WI38 (cell line): Measurements from ENCODE around the gene TSPAN32.
"Not testable (repeated sequence)": the region's sequence is repeated elsewhere in the genome, so short reads cannot be mapped to it uniquely, and the experiment has no call there.

Source experiments
- H3K4me3 ChIP-seq: 2 replicates; pipeline ENCODE4 v1.5.1; 2011; ENCODE audit warnings: low read depth, mild to moderate bottlenecking, control low read depth, low read length
- CTCF ChIP-seq: IDR thresholded peaks from 2 replicates; pipeline ENCODE4 v1.5.1; 2012; ENCODE audit warnings: low read depth, mild to moderate bottlenecking, control low read depth, low read length

Gene TSPAN32

GRCh38 chr11:2358754-2359442 is 57.1 kb downstream of the TSPAN32 start:
- TF ChIP-seq CTCF: no peak
- H3K4me3 ChIP-seq: no peak overlapping the region

- TF ChIP-seq CTCF: no peak
- H3K4me3 ChIP-seq: no peak overlapping the region
These were observed 57.7 kb downstream of the TSPAN32 start for GRCh38 chr11:2359557-2359956.

GRCh38 chr11:2360081-2360642 is 58.3 kb downstream of the TSPAN32 start:
- no peak for TF ChIP-seq CTCF
- no peak overlapping the region for H3K4me3 ChIP-seq

- H3K4me3 ChIP-seq: no peak overlapping the region
- TF ChIP-seq CTCF: no peak
These were observed 59.8 kb downstream of the TSPAN32 start for GRCh38 chr11:2361565-2361964.

- no peak for TF ChIP-seq CTCF
- no peak overlapping the region for H3K4me3 ChIP-seq
These were observed 60.6 kb downstream of the TSPAN32 start for GRCh38 chr11:2362414-2362813.

- TF ChIP-seq CTCF: no peak
- no peak overlapping the region for H3K4me3 ChIP-seq
These were observed 61.3 kb downstream of the TSPAN32 start for GRCh38 chr11:2363130-2363529.

- no peak for TF ChIP-seq CTCF
- no peak overlapping the region for H3K4me3 ChIP-seq
These were observed 62.0 kb downstream of the TSPAN32 start for GRCh38 chr11:2363577-2364370.

- not testable (repeated sequence) for H3K4me3 ChIP-seq
These were observed 62.6 kb downstream of the TSPAN32 start for GRCh38 chr11:2364386-2364785.
